ENCODE results near the gene NELFB.

The NELFB gene

DNA sequence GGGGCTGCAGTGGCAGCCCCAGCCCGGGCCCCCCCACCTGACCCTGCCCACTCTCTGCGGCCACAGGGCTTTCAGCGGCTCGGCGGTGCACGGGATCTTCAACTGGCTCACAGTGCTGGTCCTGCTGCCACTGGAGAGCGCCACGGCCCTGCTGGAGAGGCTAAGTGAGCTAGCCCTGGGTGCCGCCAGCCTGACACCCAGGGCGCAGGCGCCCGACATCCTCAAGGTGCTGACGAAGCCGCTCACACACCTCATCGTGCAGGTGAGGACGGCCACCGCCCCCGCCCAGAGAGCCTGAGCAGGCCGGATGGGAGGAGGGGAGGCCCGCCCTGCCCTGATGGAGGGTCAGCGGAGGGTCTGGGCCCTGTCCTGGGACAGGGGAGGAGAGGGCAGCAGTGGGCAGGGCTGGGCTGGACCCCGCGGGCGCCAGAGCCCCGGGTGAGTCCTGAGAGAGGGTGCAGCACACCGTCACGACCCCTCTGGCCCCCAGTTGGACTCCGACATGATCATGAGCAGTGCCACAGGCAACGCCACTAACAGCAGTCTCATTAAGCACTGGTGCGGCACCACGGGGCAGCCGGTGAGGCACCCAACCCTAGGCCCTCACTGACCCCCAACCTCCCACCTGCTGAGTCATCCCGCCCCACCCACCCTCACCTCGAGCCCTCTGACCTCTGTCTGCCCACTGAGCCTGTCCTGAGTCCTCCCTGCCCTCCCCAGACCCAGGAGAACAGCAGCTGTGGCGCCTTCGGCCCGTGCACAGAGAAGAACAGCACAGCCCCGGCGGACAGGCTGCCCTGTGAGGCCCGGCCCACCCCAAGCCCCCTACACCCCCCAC lies 21.8 kb upstream of the NELFB start:
- no peak overlapping the region for H3K4me3 ChIP-seq (ENCODE audit: low read length)
- no peak for TF ChIP-seq CTCF (conservative IDR thresholded peaks at IDR 0.05; ENCODE audit: low read length)
- no peak for DNase-seq (ENCODE audit: low read depth)

DNA sequence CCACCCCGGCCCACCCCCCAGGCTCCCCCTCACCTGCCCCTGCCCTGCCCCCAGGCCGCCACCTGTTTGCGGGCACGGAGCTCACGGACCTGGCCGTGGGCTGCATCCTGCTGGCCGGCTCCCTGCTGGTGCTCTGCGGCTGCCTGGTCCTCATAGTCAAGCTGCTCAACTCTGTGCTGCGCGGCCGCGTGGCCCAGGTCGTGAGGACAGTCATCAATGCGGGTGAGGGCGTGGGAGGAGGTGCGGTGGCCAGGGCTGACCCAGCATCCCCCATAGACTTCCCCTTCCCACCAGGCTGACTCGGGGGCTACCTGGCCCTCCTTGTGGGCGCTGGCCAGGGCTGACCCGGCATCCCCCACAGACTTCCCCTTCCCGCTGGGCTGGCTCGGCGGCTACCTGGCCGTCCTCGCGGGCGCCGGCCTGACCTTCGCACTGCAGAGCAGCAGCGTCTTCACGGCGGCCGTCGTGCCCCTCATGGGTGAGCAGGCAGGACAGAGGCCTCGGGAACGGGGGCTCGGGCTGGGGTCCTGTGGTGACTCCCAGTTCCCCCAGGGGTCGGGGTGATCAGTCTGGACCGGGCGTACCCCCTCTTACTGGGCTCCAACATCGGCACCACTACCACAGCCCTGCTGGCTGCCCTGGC lies 21.0 kb upstream of the NELFB start:
- DNase-seq (ENCODE audit: low read depth): no peak
- H3K4me3 ChIP-seq (ENCODE audit: low read length): no peak overlapping the region
- TF ChIP-seq CTCF (conservative IDR thresholded peaks at IDR 0.05; ENCODE audit: low read length): no peak

- TF ChIP-seq CTCF (conservative IDR thresholded peaks at IDR 0.05; ENCODE audit: low read length): no peak
- no peak for DNase-seq (ENCODE audit: low read depth)
- H3K4me3 ChIP-seq (ENCODE audit: low read length): no peak overlapping the region
Measured at GRCh38 chr9:137234758-137235423, 20.2 kb upstream of the NELFB start.

DNA sequence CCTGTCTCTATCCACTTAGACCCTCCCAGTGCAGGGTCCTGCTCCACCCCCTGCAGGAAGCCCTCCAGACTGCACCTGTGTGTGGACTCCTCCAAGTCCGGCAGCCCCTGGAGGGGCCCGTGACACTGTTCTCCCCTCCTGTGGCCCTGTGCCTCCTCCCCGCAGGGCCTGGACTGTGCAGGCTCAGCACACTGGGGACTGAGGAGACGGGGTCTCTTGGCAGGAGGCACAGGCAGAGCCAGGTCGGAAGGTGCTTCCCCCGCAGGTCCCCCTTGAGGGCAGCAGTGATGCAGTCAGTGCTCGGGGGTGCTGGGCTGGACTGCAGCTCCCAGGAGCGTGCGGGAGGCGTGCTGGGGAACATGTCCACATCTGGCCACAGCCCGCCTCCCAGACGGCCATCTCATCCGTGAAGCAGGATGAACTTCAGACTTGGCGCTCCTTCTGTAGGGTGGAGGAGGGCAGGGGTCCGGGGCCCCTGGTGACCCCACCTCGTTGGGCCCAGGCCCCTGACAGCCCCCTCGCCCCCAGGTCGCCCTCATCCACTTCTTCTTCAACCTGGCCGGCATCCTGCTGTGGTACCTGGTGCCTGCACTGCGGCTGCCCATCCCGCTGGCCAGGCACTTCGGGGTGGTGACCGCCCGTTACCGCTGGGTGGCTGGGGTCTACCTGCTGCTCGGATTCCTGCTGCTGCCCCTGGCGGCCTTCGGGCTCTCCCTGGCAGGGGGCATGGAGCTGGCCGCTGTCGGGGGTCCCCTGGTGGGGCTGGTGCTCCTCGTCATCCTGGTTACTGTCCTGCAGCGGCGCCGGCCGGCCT lies 19.5 kb upstream of the NELFB start:
- 0 out of 2 replicates have a peak, but pooled peaks have one; percentile 4 for TF ChIP-seq CTCF (conservative IDR thresholded peaks at IDR 0.05; ENCODE audit: low read length)
- no peak for DNase-seq (ENCODE audit: low read depth)
- no peak overlapping the region for H3K4me3 ChIP-seq (ENCODE audit: low read length)

DNA sequence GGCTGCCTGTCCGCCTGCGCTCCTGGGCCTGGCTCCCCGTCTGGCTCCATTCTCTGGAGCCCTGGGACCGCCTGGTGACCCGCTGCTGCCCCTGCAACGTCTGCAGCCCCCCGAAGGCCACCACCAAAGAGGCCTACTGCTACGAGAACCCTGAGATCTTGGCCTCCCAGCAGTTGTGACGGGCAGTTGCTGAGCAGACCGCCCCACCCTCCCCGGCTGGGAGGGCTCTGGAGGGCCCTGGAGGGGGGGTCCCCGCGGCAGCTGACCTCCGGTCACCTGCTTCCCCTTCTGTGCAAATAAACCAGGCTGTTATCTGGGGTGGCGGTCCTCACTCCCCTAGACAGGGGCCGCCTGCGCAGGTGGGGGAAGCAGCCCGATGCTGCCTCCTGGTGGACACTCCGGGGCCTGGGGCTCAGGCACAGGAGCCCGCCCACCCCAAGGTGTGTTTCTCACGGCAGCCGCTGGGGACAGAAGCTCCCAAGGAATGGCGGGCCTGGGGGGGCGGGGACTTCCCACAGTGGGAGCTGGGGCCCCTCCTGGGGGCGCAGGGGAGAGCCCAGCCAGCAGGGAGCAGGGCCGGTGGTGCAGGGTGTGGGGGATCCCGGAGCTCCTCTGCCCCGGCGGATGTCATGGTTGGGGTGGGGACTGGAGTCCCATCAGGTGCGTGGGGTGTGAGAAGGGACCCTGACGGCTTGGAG lies 18.7 kb upstream of the NELFB start:
- DNase-seq (ENCODE audit: low read depth): peak; percentile 62
- no peak overlapping the region for H3K4me3 ChIP-seq (ENCODE audit: low read length)
- peak; percentile 74 for TF ChIP-seq CTCF (conservative IDR thresholded peaks at IDR 0.05; ENCODE audit: low read length)

DNA sequence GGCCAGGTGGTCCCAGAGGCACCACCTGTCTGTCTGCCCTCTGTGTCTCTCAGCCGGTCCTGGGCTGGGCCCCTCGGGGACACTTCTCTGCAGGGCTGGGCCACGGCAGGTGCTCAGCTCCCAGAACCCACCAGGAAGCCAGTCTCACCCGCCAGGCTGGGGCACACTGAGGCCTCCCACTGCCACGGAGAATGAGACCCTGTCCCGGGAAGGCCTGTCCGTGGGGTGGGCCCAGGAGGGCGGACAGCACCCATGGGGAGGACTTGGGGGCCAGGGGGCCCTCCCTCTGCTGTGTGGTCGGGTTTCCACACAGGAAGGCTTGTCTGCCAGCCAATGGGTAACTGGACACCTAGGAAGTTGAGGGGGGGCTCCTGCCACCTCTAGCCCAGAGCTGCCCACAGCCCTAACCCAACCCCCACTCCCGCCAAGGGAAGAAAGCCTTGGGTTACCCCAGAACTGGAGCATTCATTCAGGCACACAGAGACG lies 18.1 kb upstream of the NELFB start:
- TF ChIP-seq CTCF (conservative IDR thresholded peaks at IDR 0.05; ENCODE audit: low read length): no peak
- DNase-seq (ENCODE audit: low read depth): no peak
- no peak overlapping the region for H3K4me3 ChIP-seq (ENCODE audit: low read length)
